Activated CD4-positive, alpha-beta T cell treated with anti-CD3 and anti-CD28 coated beads for 36 hours (primary cell): ENCODE data around the gene FHOD3. TPM values are rescaled to one million over a fixed set of nuclear protein-coding genes. Genes with fewer than 3 reads are reported as not detected.

Source experiments
- ATAC-seq: fragments of 200-7000 bp; cut with Tn5 transposase; one replicate; pipeline ENCODE4 v1.10.0; 2021; ENCODE audit warnings: mild to moderate bottlenecking, moderate library complexity
- CTCF ChIA-PET: fragments of 350-600 bp; sonication (Branson Sonifier 250); formaldehyde crosslinking; loops from one replicate; lab custom pipeline; 2021; ENCODE audit warnings: antibody characterized with exemption; lab: Charles Lee
- POLR2A ChIA-PET: fragments of 350-600 bp; sonication (Branson Sonifier 250); formaldehyde crosslinking; loops from one replicate; lab custom pipeline; 2021; ENCODE audit warnings: antibody characterized with exemption, inconsistent platforms; lab: Charles Lee
- DNase-seq: peaks from one replicate; pipeline ENCODE4 v3.0.0-alpha.2; 2020
- H3K27ac Mint-ChIP-seq: one replicate; pipeline ENCODE4 v1.8.0; 2021; ENCODE audit warnings: mixed read lengths
- H3K27me3 Mint-ChIP-seq: one replicate; pipeline ENCODE4 v1.8.0; 2021; ENCODE audit warnings: mixed read lengths
- H3K36me3 Mint-ChIP-seq: one replicate; pipeline ENCODE4 v1.8.0; 2021; ENCODE audit warnings: low read depth, mixed read lengths
- H3K4me1 Mint-ChIP-seq: one replicate; pipeline ENCODE4 v1.8.0; 2021; ENCODE audit warnings: mixed read lengths
- H3K4me3 Mint-ChIP-seq: one replicate; pipeline ENCODE4 v1.8.0; 2021; ENCODE audit warnings: mild to moderate bottlenecking, moderate library complexity, mixed read lengths
- H3K9me3 Mint-ChIP-seq: one replicate; pipeline ENCODE4 v1.8.0; 2021; ENCODE audit warnings: low read depth, mixed read lengths
- intact Hi-C, 2 experiments: fragments of 100-400 bp; cut with DNase I in 1 of 2; cut with micrococcal nuclease in 1 of 2; formaldehyde crosslinking; loops; one replicate each; pipeline versions ENCODE4 v1.14.2 to v1.15.1; 2022 to 2024; cut with DNase I, micrococcal nuclease
- total RNA-seq, 2 experiments: library from RNA; stranded (reverse); gene quantifications; one replicate each; pipeline ENCODE4 v1.2.3, GENCODE V29; 2021

Gene FHOD3
- not detected for total RNA-seq

DNA sequence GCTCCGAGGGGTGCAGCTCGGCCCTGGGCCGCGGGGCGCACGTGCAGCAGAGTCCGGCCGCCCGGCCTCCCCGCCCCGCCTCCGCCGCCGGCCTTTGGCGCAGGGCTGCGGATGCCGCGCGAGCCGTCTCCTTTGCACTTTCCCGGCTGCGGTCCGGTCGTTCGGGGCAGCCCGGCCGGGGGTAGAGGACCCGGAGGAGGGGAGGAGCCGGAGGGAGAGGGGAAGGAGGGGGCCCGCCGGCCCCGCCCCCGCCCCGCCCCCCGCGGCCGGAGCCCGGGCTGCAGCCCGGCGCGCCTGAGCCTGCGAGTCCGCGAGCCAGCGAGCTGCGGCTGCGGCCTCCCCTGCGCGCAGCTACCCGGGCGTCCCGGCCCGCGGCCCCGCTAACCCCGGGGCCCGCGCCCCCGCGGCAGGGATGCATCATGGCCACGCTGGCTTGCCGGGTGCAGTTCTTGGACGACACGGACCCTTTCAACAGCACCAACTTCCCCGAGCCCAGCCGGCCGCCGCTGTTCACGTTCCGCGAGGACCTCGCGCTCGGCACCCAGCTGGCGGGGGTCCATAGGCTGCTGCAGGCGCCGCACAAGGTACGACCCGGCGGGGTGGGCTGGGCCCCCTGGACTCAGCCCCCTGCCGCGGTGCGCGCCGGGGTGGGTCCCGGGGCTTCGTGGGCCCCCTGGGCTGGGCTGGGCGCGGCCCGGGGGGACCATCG is at the start of gene FHOD3:
FHOD3 (plus strand) TSS at position 297 of the 709 bp plus-strand sequence; CDS start at position 420, 123 bp downstream.
- no peak within 1 kb of the TSS for H3K27ac Mint-ChIP-seq
- ATAC-seq (peak; percentile 44), DNase-seq (peak; percentile 45)
- H3K4me3 Mint-ChIP-seq, result peak within 1 kb of the TSS; percentile 25
- intact Hi-C loops, result loop anchor here in 1 of 2 experiments (5.0 kb wide), 1 partner anchor 275 kb away; no protein-coding TSS in a partner anchor
- H3K9me3 Mint-ChIP-seq, result no peaks in the 10 kb centered on the region
- POLR2A ChIA-PET, result no interaction called here
- H3K27me3 Mint-ChIP-seq, result peaks cover 22% of the 10 kb centered on the region
- CTCF ChIA-PET, result interaction anchor here (1.7 kb wide), 1 partner anchor 13 kb away, joined by 5 read pairs; no protein-coding TSS in a partner anchor
- no peaks in the 10 kb centered on the region for H3K4me1 Mint-ChIP-seq
- no peaks in the 10 kb centered on the region for H3K36me3 Mint-ChIP-seq

DNA sequence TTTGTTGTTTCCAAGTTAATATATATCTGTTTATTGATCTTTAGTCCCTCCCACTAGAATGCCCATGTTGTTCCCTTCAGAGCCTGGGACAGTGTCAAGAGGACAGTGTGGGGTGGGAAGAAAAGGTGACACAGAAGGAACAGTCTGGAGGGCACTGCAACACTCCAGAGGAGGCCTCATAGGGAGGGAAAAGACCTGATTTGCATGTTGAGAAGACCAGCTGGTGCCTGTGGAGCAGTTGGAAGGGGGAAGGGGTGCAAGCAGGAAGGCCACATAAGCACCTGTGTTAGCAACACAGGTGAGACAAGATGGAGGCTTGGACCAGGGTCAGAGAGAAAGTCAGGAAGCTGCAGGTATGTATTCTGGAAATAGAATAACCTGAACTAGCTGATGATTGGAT is 48.1 kb upstream of the FHOD3 start:
- ATAC-seq (no peak), DNase-seq (no peak)
- Mint-ChIP-seq H3K27me3 (peaks cover 47% of the 10 kb centered on the region), H3K9me3 (peaks cover 12% of the 10 kb centered on the region), H3K36me3 (peaks cover 1% of the 10 kb centered on the region), H3K4me1 (no peaks in the 10 kb centered on the region), H3K27ac (no peak overlapping the region), H3K4me3 (no peak overlapping the region)
- ChIA-PET POLR2A (no interaction called here), CTCF (no interaction called here)
- intact Hi-C loops, result no loop called here

DNA sequence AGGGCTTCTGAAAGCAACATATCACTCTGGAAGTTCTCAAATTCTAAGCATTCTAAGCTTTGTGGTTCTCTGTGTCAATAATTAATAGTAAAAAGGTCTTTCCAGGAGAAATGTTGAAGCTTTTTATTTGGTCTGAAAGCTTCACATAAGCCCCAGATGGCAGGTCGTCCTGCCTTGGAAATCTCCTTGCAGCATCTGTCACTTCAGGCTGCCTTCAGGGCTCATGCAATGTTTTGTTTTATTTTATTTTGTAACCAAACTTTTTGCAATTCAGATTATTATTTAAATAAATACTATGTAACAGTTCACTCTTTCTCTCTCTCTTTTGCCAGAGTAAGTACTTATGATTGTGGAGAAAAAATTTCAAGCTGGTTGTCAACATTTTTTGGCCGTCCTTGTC is 46.7 kb upstream of the FHOD3 start:
- peaks cover 36% of the 10 kb centered on the region for H3K27me3 Mint-ChIP-seq
- intact Hi-C loops, result no loop called here
- ChIA-PET POLR2A (no interaction called here), CTCF (no interaction called here)
- H3K27ac Mint-ChIP-seq, result no peak overlapping the region
- H3K4me3 Mint-ChIP-seq, result no peak overlapping the region
- DNase-seq (no peak), ATAC-seq (no peak)
- H3K9me3 Mint-ChIP-seq, result peaks cover 5% of the 10 kb centered on the region
- no peaks in the 10 kb centered on the region for H3K36me3 Mint-ChIP-seq
- H3K4me1 Mint-ChIP-seq, result no peaks in the 10 kb centered on the region

DNA sequence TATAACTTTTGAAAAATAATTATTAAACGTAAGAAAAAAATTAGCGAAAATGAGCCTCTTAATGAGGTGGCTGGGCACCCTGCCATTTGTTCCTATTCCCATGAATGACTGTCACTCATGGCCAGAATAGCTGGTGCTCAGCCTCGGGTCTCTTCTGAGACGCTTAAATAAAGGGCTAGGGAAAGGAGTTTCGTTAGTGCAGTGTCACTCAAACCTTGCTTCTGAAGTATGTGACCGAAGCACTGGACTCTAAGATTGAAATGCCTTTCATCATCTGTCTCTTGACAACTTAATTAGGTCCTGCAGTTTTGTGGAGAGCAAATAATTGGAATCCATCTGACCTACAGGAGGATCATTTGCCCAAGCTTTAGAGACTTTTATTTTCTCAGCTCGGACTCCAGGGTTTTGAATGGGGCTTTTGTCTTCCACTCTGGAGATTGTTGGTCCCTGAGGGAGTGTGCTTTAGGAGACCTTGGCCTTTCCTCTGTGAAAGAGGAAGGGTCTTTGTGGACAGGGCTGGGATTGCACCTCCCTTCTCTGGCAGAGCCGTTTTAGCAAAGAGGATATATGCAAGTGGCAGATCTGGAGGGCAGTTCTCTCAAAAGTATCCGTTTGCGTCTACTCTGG is 42.3 kb upstream of the FHOD3 start:
- ATAC-seq (no peak), DNase-seq (no peak)
- Mint-ChIP-seq H3K36me3 (no peaks in the 10 kb centered on the region), H3K4me1 (no peaks in the 10 kb centered on the region), H3K4me3 (no peak overlapping the region), H3K9me3 (no peaks in the 10 kb centered on the region), H3K27me3 (peaks cover 23% of the 10 kb centered on the region), H3K27ac (no peak overlapping the region)
- ChIA-PET CTCF (no interaction called here), POLR2A (no interaction called here)
- intact Hi-C loops, result no loop called here

DNA sequence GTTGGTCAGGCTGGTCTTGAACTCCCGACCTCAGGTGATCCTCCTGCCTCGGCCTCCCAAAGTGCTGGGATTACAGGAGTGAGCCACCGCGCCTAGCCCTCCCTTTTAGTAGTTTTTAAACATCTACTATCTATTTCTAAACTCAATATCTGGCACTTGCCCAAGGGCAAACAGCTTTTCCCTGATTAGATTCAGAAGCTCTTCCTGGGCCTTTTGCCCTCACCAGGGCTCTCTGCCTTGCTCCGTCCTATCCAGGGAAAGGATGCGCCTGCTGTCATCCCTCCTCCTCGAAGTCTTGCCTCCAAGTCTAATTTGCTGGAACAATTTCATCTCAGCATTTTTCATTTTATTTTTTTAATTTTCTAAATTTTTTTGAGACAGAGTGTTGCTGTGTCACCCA is 41.4 kb upstream of the FHOD3 start:
- Mint-ChIP-seq H3K36me3 (no peaks in the 10 kb centered on the region), H3K27me3 (peaks cover 23% of the 10 kb centered on the region), H3K27ac (no peak overlapping the region), H3K4me1 (no peaks in the 10 kb centered on the region), H3K4me3 (no peak overlapping the region), H3K9me3 (no peaks in the 10 kb centered on the region)
- ATAC-seq, result no peak
- no peak for DNase-seq
- POLR2A ChIA-PET, result no interaction called here
- CTCF ChIA-PET, result no interaction called here
- intact Hi-C loops, result no loop called here

DNA sequence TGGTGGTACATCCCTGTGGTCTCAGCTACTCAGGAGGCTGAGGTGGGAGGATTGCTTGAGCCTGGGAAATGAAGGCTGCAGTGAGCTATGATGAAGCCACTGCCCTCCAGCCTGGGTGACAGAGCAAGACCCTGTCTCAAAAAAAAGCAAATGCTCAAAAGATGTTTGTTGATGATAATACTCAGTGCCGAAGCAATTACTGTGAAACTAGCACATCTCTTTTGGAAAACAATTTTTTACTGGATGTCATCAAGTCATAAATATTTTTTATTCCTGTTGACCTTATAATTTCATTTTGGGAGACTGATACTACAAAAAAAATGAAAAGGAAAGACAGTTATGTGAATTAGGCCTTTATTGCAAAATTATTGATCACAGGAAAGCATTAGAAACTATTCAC is 34.5 kb upstream of the FHOD3 start:
- intact Hi-C loops, result no loop called here
- ATAC-seq, result no peak
- H3K4me3 Mint-ChIP-seq, result no peak overlapping the region
- H3K4me1 Mint-ChIP-seq, result no peaks in the 10 kb centered on the region
- peaks cover 9% of the 10 kb centered on the region for H3K27me3 Mint-ChIP-seq
- ChIA-PET CTCF (no interaction called here), POLR2A (no interaction called here)
- H3K36me3 Mint-ChIP-seq, result no peaks in the 10 kb centered on the region
- DNase-seq, result no peak
- H3K27ac Mint-ChIP-seq, result no peak overlapping the region
- H3K9me3 Mint-ChIP-seq, result no peaks in the 10 kb centered on the region

DNA sequence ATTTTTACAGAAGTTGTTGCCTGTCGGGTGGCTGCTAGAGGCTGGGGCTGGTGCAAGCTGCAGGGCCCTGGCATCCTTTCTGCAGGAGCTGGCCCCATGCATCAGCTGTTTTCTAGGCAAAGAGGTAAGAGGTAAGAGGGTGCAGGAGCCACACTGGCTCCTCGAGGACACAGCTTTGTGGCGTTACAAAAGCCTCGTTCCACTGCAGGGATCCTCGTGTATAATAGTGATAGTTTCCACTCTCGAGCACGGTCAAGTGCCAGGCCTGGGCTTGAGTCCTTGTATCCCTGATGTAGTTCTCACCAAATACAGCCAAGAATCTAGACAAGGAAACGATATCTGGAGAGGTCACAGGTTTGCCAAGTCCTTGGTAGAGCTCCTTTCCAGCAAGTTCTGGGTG is 33.2 kb upstream of the FHOD3 start:
- ChIA-PET POLR2A (no interaction called here), CTCF (interaction anchor here (0.7 to 1.6 kb wide), 3 partner anchors 168 to 291 kb away, joined by 3 to 6 read pairs (median 3); no protein-coding TSS in a partner anchor)
- no peaks in the 10 kb centered on the region for H3K4me1 Mint-ChIP-seq

DNA sequence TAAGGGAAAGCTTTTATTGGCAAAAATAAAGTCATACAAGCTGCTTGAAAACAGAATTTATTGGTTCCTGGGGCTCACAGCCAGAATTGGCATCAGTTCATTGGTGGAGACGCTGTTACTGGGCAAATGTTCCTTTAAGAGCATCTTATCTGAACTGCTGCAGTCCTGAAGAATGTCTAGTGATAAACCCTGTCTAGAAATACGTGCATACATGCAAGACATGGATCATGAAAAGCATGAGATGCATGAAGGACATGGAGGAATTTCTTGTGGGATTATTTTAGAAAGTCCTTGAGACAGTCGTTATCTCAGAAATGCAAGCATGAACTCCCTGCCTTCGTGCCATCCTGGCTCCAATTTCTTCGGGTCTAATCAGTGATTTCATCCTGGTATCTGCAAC is 32.5 kb upstream of the FHOD3 start:
- ATAC-seq (no peak), DNase-seq (no peak)
- ChIA-PET POLR2A (no interaction called here), CTCF (interaction anchor here (0.7 to 1.6 kb wide), 3 partner anchors 169 to 291 kb away, joined by 3 to 6 read pairs (median 3); no protein-coding TSS in a partner anchor)
- H3K27ac Mint-ChIP-seq, result no peak overlapping the region
- peaks cover 4% of the 10 kb centered on the region for H3K27me3 Mint-ChIP-seq
- no peaks in the 10 kb centered on the region for H3K36me3 Mint-ChIP-seq
- no peaks in the 10 kb centered on the region for H3K9me3 Mint-ChIP-seq
- no peaks in the 10 kb centered on the region for H3K4me1 Mint-ChIP-seq
- intact Hi-C loops, result no loop called here
- H3K4me3 Mint-ChIP-seq, result no peak overlapping the region

More for the DNA sequence above, 33.2 kb upstream of the FHOD3 start:
- no peaks in the 10 kb centered on the region for H3K36me3 Mint-ChIP-seq
- intact Hi-C loops, result no loop called here
- ATAC-seq (no peak), DNase-seq (no peak)
- H3K4me3 Mint-ChIP-seq, result no peak overlapping the region
- H3K27ac Mint-ChIP-seq, result no peak overlapping the region
- peaks cover 6% of the 10 kb centered on the region for H3K27me3 Mint-ChIP-seq
- no peaks in the 10 kb centered on the region for H3K9me3 Mint-ChIP-seq

DNA sequence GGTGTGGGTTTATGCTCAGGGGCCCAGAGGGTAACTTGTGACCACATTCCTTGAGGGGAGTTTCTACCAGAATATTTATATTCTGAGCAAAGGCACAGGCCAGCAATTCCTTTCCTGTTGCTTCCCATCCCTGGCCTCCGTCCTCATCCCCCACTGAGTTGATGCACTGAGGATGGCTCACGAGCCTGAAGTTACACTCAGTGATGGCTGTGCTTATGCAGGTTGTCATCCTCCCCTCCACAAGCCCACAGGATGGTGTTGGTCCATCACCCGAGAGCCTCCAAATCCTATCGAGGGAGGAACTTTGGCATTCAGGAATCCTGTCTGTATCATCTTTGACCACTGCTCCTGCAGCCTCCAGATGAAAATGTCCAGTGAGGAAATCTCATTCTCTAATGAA is 28.4 kb upstream of the FHOD3 start:
- ATAC-seq, result no peak
- ChIA-PET CTCF (interaction anchor here (0.8 kb wide), 1 partner anchor 169 kb away, joined by 3 read pairs; no protein-coding TSS in a partner anchor), POLR2A (no interaction called here)
- no peak overlapping the region for H3K27ac Mint-ChIP-seq
- H3K4me3 Mint-ChIP-seq, result no peak overlapping the region
- DNase-seq, result no peak
- no peaks in the 10 kb centered on the region for H3K27me3 Mint-ChIP-seq
- intact Hi-C loops, result no loop called here
- H3K36me3 Mint-ChIP-seq, result no peaks in the 10 kb centered on the region
- H3K9me3 Mint-ChIP-seq, result no peaks in the 10 kb centered on the region
- no peaks in the 10 kb centered on the region for H3K4me1 Mint-ChIP-seq

- H3K4me3 Mint-ChIP-seq, result no peak overlapping the region
- peaks cover 5% of the 10 kb centered on the region for H3K27me3 Mint-ChIP-seq
- DNase-seq, result no peak
- H3K27ac Mint-ChIP-seq, result no peak overlapping the region
- POLR2A ChIA-PET, result no interaction called here
- intact Hi-C loops, result no loop called here
- H3K9me3 Mint-ChIP-seq, result no peaks in the 10 kb centered on the region
- ATAC-seq, result no peak
- no peaks in the 10 kb centered on the region for H3K36me3 Mint-ChIP-seq
- no peaks in the 10 kb centered on the region for H3K4me1 Mint-ChIP-seq
- CTCF ChIA-PET, result interaction anchor here (1.0 kb wide), 1 partner anchor 9 kb away, joined by 3 read pairs; no protein-coding TSS in a partner anchor
Observed at GRCh38 chr18:36271153-36271552, 26.4 kb upstream of the FHOD3 start.

GRCh38 chr18:36273347-36273746 is 24.2 kb upstream of the FHOD3 start:
- no peak overlapping the region for H3K4me3 Mint-ChIP-seq
- H3K4me1 Mint-ChIP-seq, result no peaks in the 10 kb centered on the region
- intact Hi-C loops, result no loop called here
- H3K27me3 Mint-ChIP-seq, result peaks cover 8% of the 10 kb centered on the region
- ATAC-seq (no peak), DNase-seq (no peak)
- H3K9me3 Mint-ChIP-seq, result no peaks in the 10 kb centered on the region
- no peak overlapping the region for H3K27ac Mint-ChIP-seq
- H3K36me3 Mint-ChIP-seq, result no peaks in the 10 kb centered on the region
- ChIA-PET POLR2A (no interaction called here), CTCF (interaction anchor here (2.3 kb wide), 1 partner anchor 11 kb away, joined by 6 read pairs; no protein-coding TSS in a partner anchor)
